Measurements from ENCODE around the gene GPR35.

DNA sequence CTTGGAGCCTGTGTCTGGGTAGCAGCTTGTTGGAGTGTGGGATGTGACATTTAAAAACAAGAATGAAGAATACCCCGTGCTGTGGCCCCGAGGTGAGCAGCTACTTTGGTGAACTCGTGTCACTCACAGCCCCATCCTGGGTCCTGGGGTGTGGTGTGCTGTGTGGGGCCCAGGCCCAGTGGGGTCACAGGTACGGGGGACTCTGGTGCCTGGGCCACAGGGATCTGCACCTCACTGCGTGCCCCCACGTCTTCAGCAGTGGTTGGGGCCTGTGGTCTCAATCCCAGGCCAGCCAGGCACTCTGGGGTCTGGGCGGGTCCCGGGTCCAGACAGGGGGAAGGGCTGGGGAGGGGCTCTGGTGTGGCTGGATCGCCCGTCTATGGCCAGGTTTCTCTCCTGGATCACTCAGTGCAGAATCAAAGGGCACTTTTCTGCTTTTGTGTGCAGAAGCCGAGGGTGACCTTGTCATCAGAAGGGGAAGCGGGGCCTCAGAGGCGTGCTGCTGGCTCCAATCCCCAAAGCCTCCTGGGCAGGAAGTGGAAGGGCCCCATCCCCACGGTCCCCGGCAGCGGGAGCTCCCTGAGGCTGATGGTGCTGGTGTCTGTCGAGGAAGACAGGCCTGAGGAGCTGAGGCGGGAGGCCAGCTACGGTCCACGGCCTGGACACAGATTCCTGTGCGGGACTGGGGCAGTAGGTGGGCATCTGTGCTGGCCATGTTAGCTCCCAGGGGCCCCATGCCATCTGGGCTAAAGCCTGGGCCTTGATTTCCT, 1.4 kb downstream of the GPR35 start:
- no peak for TF ChIP-seq CTCF (conservative IDR thresholded peaks at IDR 0.05; ENCODE audit: low read depth, low read length)
- no peak for TF ChIP-seq EZH2 (IDR thresholded peaks at IDR 0.05; ENCODE audit: borderline replicate concordance, low read depth, low read length, poor library complexity, severe bottlenecking)
